GM12874 (cell line): ENCODE data around the gene NEGR1.

ENCODE experiments used
- CTCF ChIP-seq: IDR thresholded peaks from 2 replicates; pipeline ENCODE4 v1.5.1; 2011; ENCODE audit warnings: low read depth, mild to moderate bottlenecking, control low read depth, low read length, moderate library complexity; ENCODE audit not compliant: insufficient read depth

NEGR1 gene

GRCh38 chr1:71785000-71785399 is 497.3 kb downstream of the NEGR1 start:
- TF ChIP-seq CTCF, result no peak

GRCh38 chr1:71784241-71784640 is 498.1 kb downstream of the NEGR1 start:
- no peak for TF ChIP-seq CTCF

- TF ChIP-seq CTCF, result no peak
Measured at GRCh38 chr1:71783071-71783470, 499.3 kb downstream of the NEGR1 start.

GRCh38 chr1:71781450-71781849 is 500.9 kb downstream of the NEGR1 start:
- TF ChIP-seq CTCF, result no peak

- TF ChIP-seq CTCF, result no peak
Measured at GRCh38 chr1:71780681-71781080, 501.7 kb downstream of the NEGR1 start.

- TF ChIP-seq CTCF, result no peak
Measured at GRCh38 chr1:71778940-71779339, 503.4 kb downstream of the NEGR1 start.

- TF ChIP-seq CTCF, result no peak
Measured at GRCh38 chr1:71777094-71777493, 505.2 kb downstream of the NEGR1 start.

- TF ChIP-seq CTCF, result no peak
Measured at GRCh38 chr1:71774705-71775104, 507.6 kb downstream of the NEGR1 start.
